Heart right ventricle (tissue), 16 donors: ENCODE data around the gene EVI5L. TPM values are rescaled to one million over a fixed set of nuclear protein-coding genes. Genes with fewer than 3 reads are reported as not detected.

ENCODE experiments used
- ATAC-seq, 8 donors: fragments of 200-7000 bp; cut with Tn5 transposase; one replicate each; pipeline ENCODE4 v1.9.1; 2020; ENCODE audit warnings: mild to moderate bottlenecking in 8 of 8, moderate library complexity in 8 of 8, moderate number of reproducible peaks in 1 of 8
- DNase-seq, 2 donors: peaks; one replicate each; pipeline ENCODE4 v3.0.0-alpha.2; 2020
- H3K27ac ChIP-seq, 10 donors: fragments of 200-600 bp; sonication (generic) in 2 of 10; one replicate each; pipeline versions ENCODE4 v1.5.0 to v1.8.0; 2020 to 2022; ENCODE audit warnings: mild to moderate bottlenecking in 3 of 10
- H3K27me3 ChIP-seq, 7 donors: fragments of 200-600 bp; one replicate each; pipeline ENCODE4 v1.8.0; 2021 to 2022; ENCODE audit warnings: mild to moderate bottlenecking in 2 of 7
- H3K36me3 ChIP-seq, 9 donors: fragments of 200-600 bp; sonication (generic) in 1 of 9; one replicate each; pipeline versions ENCODE4 v1.5.0 to v1.8.0; 2020 to 2022; ENCODE audit warnings: mild to moderate bottlenecking in 2 of 9
- H3K4me1 ChIP-seq, 9 donors: fragments of 200-600 bp; sonication (generic) in 1 of 9; one replicate each; pipeline versions ENCODE4 v1.5.0 to v1.8.0; 2020 to 2022; ENCODE audit warnings: mild to moderate bottlenecking in 4 of 9
- H3K4me3 ChIP-seq, 10 donors: fragments of 200-600 bp; sonication (generic) in 2 of 10; one replicate each; pipeline versions ENCODE4 v1.5.0 to v1.8.0; 2020 to 2022; ENCODE audit warnings: mild to moderate bottlenecking in 7 of 10, moderate library complexity in 2 of 10
- H3K9me3 ChIP-seq, 11 donors: fragments of 200-600 bp in 10 of 11; sonication (generic) in 2 of 11; one replicate each; pipeline versions ENCODE4 v1.5.0 to v1.8.0; 2013 to 2022; ENCODE audit warnings: mild to moderate bottlenecking in 2 of 11, control low read depth in 1 of 11, moderate library complexity in 1 of 11
- CTCF ChIP-seq, 9 donors: fragments of 200-600 bp; sonication (generic) in 2 of 9; IDR thresholded peaks; one replicate each; pipeline versions ENCODE4 v1.5.0 to v1.8.0; 2021 to 2022; ENCODE audit warnings: antibody characterized with exemption in 9 of 9, mild to moderate bottlenecking in 5 of 9, moderate library complexity in 1 of 9
- WGBS, 2 donors: extraction: QIAGEN DNeasy Blood & Tissue Kit; methylation state at CpG; one replicate each; pipeline ENCODE4 v1.1.7; 2013; ENCODE audit warnings: inconsistent platforms in 1 of 2; 5-methylcytosine and 5-hydroxymethylcytosine counted together
- intact Hi-C, 10 donors: fragments of 100-400 bp; cut with DNase I; formaldehyde crosslinking; loops; one replicate each; pipeline versions ENCODE4 v1.11.1 to v1.14.2; 2022
- polyA plus RNA-seq, 2 donors: library from polyadenylated mRNA; stranded (reverse); fragments of 200-250 nt; gene quantifications; one replicate each; pipeline ENCODE4 v1.2.3, GENCODE V29; 2013
- total RNA-seq, 10 donors: library from RNA; stranded (reverse); fragmentation: NEBNext Ultra II Directional in 3 of 10; extraction: Animal tissue kit (Norgen Biotek cat#: 25700) in 3 of 10; gene quantifications; one replicate each; pipeline versions ENCODE4 v1.2.1 to v1.2.4, GENCODE V29; 2021 to 2023
- donor health status: Arrhythmogenic right ventricular cardiomyopathy.
- donor health status: ischemic (EF 13 %, LVEDD 7.1; RV severe dilation, severe dysfunction).
- donor health status: healthy with polysubstance abuse.
- donor health status: DM: no; HTN: yes; CAD: no.
- donor health status: DM: no; HTN: no; CAD: no.
- donor health status: ischemic (EF 25% LVEDD 6.9; RV normal size, moderate dysfunction).
- donor health status: ischemic (EF 25% LVEDD 5.7; RV mildly dilated, moderate dysfunction).
- donor health status: healthy.
- donor health status: DM: yes; HTN: yes; CAD: no.
- donor health status: Ischemic cardiomyopathy.
- donor health status: ischemic (EF 35%, LVEDD 5.7; RV mildly dilated, moderate dysfunction).
- donor health status: nonischemic (EF 11% LVEDD 7.7; RV severe dilation, severe dysfunction).
- donor health status: DM: yes; HTN: yes; CAD: no.
- donor health status: PGD.
- donor health status: ischemic (EF 29% LVEDD 5.4; RV normal size, mild dysfunction).
- donor health status: nonischemic (EF 23%, LVEDD 6.1; RV moderate dilation, normal function).

EVI5L gene
- total and polyA plus RNA-seq, 12 donors, result 12.9 to 26.3 (median 20.3) TPM

DNA sequence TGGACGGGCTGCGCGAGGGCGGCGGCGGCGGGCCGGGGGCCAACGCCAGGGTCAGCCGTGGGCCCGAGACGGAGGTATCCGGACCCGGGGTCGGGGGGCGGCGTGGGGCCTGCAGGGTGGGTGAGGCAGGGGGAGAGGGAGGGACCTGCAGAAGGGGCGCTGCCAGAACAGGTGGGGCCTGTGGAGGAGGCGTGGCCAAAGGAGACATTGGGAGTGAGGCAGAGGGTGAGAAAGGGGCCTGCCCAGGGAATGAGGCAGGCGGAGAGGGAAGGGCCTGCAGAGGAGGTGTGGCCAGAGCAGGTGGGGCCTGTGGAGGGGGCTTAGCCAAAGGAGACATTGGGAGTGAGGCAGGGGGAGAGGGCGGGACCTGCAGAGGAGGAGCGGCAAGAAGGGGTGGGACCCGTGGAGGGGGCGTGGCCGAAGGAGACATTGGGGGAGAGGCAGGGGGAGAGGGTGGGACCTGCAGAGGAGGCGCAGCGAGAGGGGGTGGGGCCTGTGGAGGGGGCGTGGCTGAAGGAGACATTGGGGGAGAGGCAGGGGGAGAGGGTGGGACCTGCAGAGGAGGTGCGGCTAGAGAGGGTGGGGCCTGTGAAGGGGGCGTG is 40.0 kb downstream of the EVI5L start:
- Histone ChIP-seq H3K27ac (peak overlapping the region in 2 of 10 donors; percentile 19 to 50), H3K4me3 (peak overlapping the region in 9 of 10 donors; percentile 27 to 56 (median 46)), H3K27me3 (peaks cover 6 to 67% (median 55%) of the 10 kb centered on the region in 7 donors), H3K4me1 (peaks cover 8 to 57% (median 38%) of the 10 kb centered on the region in 9 donors), H3K9me3 (no peaks in the 10 kb centered on the region), H3K36me3 (no peaks in the 10 kb centered on the region)
- 16 to 24% methylated on average over 30 of the region's 30 CpGs for WGBS, 2 donors
- TF ChIP-seq CTCF (IDR thresholded peaks at IDR 0.05), result no peak
- ATAC-seq (peak in 2 of 8 donors; percentile 4 to 25), DNase-seq (peak in 1 of 2 donors; percentile 29)
- intact Hi-C loops, result no loop called here

- ATAC-seq (peak in 3 of 8 donors; percentile 6 to 18 (median 9)), DNase-seq (peak in 1 of 2 donors; percentile 33)
- intact Hi-C loops, result no loop called here
Measured at GRCh38 chr19:7870571-7871436, 40.8 kb downstream of the EVI5L start.

DNA sequence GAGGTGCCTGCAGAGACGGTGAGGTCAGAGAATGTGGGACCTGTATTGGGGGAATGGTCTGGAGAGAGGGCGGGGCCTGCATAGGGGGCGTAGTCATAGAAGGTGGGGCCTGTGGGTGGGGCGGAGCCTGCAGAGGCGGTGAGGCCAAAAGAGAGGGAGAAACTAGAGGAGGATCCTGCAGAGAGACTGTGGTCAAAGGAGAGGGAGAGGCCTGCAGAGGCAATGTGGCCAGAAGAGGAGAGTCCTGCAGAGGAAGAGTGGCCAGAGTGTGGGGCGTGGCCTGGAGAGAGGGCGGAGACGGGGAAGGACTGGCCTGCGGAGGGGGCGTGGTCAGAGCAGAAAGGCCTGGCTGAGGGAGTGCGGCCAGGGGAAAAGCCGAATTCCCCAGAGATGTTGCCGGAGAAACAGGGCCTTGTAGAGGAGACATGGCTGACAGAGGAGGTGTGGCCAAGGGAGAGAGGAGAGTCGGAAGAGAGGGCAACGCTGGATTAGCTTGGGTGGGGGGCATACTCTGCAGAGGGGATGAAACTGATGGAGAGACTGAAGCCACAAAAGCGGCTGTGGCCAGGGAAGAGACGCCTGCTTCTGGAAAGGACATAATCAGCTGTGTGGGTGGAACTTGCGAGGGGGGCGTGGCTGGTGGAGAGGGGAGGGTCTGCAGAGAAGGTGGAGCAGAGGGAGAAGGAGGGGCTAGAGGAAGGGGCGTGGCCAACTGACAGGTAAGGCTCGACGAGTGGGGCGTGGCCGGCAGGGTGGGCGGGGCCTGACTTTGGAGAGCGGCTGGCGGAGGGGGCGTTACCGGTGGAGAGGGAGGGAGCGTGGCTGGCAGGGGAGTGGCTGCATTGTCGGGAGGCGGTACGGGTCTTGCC is 41.7 kb downstream of the EVI5L start:
- Histone ChIP-seq H3K4me1 (peaks cover 8 to 57% (median 38%) of the 10 kb centered on the region in 9 donors), H3K27me3 (peaks cover 6 to 68% (median 55%) of the 10 kb centered on the region in 7 donors), H3K36me3 (no peaks in the 10 kb centered on the region), H3K9me3 (no peaks in the 10 kb centered on the region), H3K27ac (no peak overlapping the region), H3K4me3 (peak overlapping the region in 6 of 10 donors; percentile 22 to 41 (median 38))
- no peak for TF ChIP-seq CTCF (IDR thresholded peaks at IDR 0.05)
- ATAC-seq, result peak; percentile 51 to 81 (median 68)
- DNase-seq, result peak; percentile 82 to 88
- intact Hi-C loops, result no loop called here
- WGBS, 2 donors, result 6 to 8% methylated on average over 33 of the region's 33 CpGs

More at GRCh38 chr19:7870571-7871436, 40.8 kb downstream of the EVI5L start:
- H3K4me3 ChIP-seq, result no peak overlapping the region
- no peak for TF ChIP-seq CTCF (IDR thresholded peaks at IDR 0.05)
- H3K36me3 ChIP-seq, result no peaks in the 10 kb centered on the region
- peaks cover 6 to 67% (median 57%) of the 10 kb centered on the region in 7 donors for H3K27me3 ChIP-seq
- 67 to 68% methylated on average over 11 of the region's 11 CpGs for WGBS, 2 donors
- H3K27ac ChIP-seq, result no peak overlapping the region
- no peaks in the 10 kb centered on the region for H3K9me3 ChIP-seq
- peaks cover 8 to 57% (median 38%) of the 10 kb centered on the region in 9 donors for H3K4me1 ChIP-seq
